ENCODE measurements around the gene MIPOL1. TPM values are rescaled to one million over a fixed set of nuclear protein-coding genes. Genes with fewer than 3 reads are reported as not detected.
A peak's percentile ranks its signal among the peaks of the same experiment; 100 is the strongest.

The MIPOL1 gene
- total and polyA plus RNA-seq, 2 of the 13 experiments (the other 11 are each of a cell fraction or from before 2014, with no cell fraction given), result 8.6 to 34.2 TPM

DNA sequence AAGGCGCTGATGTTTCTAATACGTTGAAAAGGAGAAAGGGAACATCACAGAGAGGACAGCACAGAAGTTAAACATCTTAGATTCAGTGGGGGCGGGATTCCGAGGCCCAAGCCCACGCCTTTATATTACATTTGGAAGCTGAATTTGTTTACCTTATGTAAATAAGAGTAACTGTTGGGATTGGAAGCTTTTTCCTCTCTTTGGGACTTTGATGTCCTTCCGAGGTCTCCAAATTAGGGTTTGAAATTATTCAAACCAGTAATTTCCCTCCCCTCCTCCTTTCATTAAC lies 390.9 kb downstream of the MIPOL1 start (continued):
- TF ChIP-seq, protein P1, sequence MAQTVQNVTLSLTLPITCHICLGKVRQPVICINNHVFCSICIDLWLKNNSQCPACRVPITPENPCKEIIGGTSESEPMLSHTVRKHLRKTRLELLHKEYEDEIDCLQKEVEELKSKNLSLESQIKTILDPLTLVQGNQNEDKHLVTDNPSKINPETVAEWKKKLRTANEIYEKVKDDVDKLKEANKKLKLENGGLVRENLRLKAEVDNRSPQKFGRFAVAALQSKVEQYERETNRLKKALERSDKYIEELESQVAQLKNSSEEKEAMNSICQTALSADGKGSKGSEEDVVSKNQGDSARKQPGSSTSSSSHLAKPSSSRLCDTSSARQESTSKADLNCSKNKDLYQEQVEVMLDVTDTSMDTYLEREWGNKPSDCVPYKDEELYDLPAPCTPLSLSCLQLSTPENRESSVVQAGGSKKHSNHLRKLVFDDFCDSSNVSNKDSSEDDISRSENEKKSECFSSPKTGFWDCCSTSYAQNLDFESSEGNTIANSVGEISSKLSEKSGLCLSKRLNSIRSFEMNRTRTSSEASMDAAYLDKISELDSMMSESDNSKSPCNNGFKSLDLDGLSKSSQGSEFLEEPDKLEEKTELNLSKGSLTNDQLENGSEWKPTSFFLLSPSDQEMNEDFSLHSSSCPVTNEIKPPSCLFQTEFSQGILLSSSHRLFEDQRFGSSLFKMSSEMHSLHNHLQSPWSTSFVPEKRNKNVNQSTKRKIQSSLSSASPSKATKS (CRISPR knock-in tag; IDR thresholded peaks at IDR 0.05), result no peak
- TF ChIP-seq SMYD3 (CRISPR knock-in tag; IDR thresholded peaks at IDR 0.05) (no peak; the same call in 1 of the 2 replicates), ZNF331 (CRISPR knock-in tag; IDR thresholded peaks at IDR 0.05) (no peak), ATAD3A (CRISPR knock-in tag; IDR thresholded peaks at IDR 0.05) (no peak), ARNT2 (CRISPR knock-in tag; IDR thresholded peaks at IDR 0.05; ENCODE audit: low read depth) (peak; percentile 69; the same call in 1 of the 2 replicates), ZFP36L2 (CRISPR knock-in tag; IDR thresholded peaks at IDR 0.05) (no peak), SAP130 (CRISPR knock-in tag; IDR thresholded peaks at IDR 0.05; ENCODE audit: low read depth) (no peak), MED8 (CRISPR knock-in tag; IDR thresholded peaks at IDR 0.05; ENCODE audit: insufficient replicate concordance) (no peak), ZNF841 (CRISPR knock-in tag; IDR thresholded peaks at IDR 0.05; ENCODE audit: borderline replicate concordance) (no peak), PHB2 (IDR thresholded peaks at IDR 0.05; ENCODE audit: partially characterized antibody) (no peak), ZNF207 (IDR thresholded peaks at IDR 0.05; ENCODE audit: borderline replicate concordance) (no peak), ZNF547 (CRISPR knock-in tag; IDR thresholded peaks at IDR 0.05) (peak; percentile 29; the same call in 1 of the 2 replicates), ZNF468 (CRISPR knock-in tag; IDR thresholded peaks at IDR 0.05) (no peak), ZNF317 (CRISPR knock-in tag; IDR thresholded peaks at IDR 0.05) (no peak), YEATS2 (CRISPR knock-in tag; IDR thresholded peaks at IDR 0.05; ENCODE audit: borderline replicate concordance) (no peak), ZNF615 (CRISPR knock-in tag; IDR thresholded peaks at IDR 0.05; ENCODE audit: borderline replicate concordance) (no peak), ZNF383 (CRISPR knock-in tag; IDR thresholded peaks at IDR 0.05; ENCODE audit: borderline replicate concordance) (0 out of 2 replicates have a peak, but pooled peaks have one; percentile 55), MED1 (CRISPR knock-in tag; IDR thresholded peaks at IDR 0.05) (no peak), XRCC5 (optimal IDR thresholded peaks at IDR 0.05; ENCODE audit: low read length) (peak; percentile 34), NPAS2 (CRISPR knock-in tag; IDR thresholded peaks at IDR 0.05; ENCODE audit: borderline replicate concordance) (no peak; the same call in 1 of the 2 replicates), SRSF4 (IDR thresholded peaks at IDR 0.05; ENCODE audit: low read depth, low read length, poor library complexity, severe bottlenecking) (no peak), ARHGAP35 (CRISPR knock-in tag; IDR thresholded peaks at IDR 0.05; ENCODE audit: borderline replicate concordance) (no peak), MIER2 (CRISPR knock-in tag; IDR thresholded peaks at IDR 0.05) (no peak), FOXK2 (IDR thresholded peaks at IDR 0.05) (no peak), ONECUT2 (CRISPR knock-in tag; IDR thresholded peaks at IDR 0.05) (no peak), ZFX (CRISPR knock-in tag; IDR thresholded peaks at IDR 0.05; ENCODE audit: low read depth) (peak; percentile 21; the same call in 1 of the 2 replicates), ZNF160 (CRISPR knock-in tag; IDR thresholded peaks at IDR 0.05) (no peak)
- TF ChIP-seq, protein P2, sequence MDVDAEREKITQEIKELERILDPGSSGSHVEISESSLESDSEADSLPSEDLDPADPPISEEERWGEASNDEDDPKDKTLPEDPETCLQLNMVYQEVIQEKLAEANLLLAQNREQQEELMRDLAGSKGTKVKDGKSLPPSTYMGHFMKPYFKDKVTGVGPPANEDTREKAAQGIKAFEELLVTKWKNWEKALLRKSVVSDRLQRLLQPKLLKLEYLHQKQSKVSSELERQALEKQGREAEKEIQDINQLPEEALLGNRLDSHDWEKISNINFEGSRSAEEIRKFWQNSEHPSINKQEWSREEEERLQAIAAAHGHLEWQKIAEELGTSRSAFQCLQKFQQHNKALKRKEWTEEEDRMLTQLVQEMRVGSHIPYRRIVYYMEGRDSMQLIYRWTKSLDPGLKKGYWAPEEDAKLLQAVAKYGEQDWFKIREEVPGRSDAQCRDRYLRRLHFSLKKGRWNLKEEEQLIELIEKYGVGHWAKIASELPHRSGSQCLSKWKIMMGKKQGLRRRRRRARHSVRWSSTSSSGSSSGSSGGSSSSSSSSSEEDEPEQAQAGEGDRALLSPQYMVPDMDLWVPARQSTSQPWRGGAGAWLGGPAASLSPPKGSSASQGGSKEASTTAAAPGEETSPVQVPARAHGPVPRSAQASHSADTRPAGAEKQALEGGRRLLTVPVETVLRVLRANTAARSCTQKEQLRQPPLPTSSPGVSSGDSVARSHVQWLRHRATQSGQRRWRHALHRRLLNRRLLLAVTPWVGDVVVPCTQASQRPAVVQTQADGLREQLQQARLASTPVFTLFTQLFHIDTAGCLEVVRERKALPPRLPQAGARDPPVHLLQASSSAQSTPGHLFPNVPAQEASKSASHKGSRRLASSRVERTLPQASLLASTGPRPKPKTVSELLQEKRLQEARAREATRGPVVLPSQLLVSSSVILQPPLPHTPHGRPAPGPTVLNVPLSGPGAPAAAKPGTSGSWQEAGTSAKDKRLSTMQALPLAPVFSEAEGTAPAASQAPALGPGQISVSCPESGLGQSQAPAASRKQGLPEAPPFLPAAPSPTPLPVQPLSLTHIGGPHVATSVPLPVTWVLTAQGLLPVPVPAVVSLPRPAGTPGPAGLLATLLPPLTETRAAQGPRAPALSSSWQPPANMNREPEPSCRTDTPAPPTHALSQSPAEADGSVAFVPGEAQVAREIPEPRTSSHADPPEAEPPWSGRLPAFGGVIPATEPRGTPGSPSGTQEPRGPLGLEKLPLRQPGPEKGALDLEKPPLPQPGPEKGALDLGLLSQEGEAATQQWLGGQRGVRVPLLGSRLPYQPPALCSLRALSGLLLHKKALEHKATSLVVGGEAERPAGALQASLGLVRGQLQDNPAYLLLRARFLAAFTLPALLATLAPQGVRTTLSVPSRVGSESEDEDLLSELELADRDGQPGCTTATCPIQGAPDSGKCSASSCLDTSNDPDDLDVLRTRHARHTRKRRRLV (CRISPR knock-in tag; IDR thresholded peaks at IDR 0.05), result no peak
